Breast epithelium (tissue), 3 donors: Measurements from ENCODE around the gene COL7A1.

Experiments
- POLR2A ChIP-seq: fragments of 450-650 bp; IDR thresholded peaks from one replicate; pipeline ENCODE4 v1.6.1; 2016; ENCODE audit warnings: antibody characterized with exemption, mild to moderate bottlenecking, moderate library complexity
- POLR2AphosphoS5 ChIP-seq, 3 donors: sonication (generic); formaldehyde crosslinking; IDR thresholded peaks; one replicate each; pipeline ENCODE4 v1.6.1; 2017; ENCODE audit warnings: antibody characterized with exemption in 3 of 3
- TF ChIP-seq, protein P1 (sequence below), 3 donors: fragments of 450-650 bp; IDR thresholded peaks; one replicate each; pipeline ENCODE4 v1.5.1; 2016 to 2017; ENCODE audit warnings: antibody characterized with exemption in 3 of 3, mild to moderate bottlenecking in 3 of 3, moderate library complexity in 3 of 3

DNA sequence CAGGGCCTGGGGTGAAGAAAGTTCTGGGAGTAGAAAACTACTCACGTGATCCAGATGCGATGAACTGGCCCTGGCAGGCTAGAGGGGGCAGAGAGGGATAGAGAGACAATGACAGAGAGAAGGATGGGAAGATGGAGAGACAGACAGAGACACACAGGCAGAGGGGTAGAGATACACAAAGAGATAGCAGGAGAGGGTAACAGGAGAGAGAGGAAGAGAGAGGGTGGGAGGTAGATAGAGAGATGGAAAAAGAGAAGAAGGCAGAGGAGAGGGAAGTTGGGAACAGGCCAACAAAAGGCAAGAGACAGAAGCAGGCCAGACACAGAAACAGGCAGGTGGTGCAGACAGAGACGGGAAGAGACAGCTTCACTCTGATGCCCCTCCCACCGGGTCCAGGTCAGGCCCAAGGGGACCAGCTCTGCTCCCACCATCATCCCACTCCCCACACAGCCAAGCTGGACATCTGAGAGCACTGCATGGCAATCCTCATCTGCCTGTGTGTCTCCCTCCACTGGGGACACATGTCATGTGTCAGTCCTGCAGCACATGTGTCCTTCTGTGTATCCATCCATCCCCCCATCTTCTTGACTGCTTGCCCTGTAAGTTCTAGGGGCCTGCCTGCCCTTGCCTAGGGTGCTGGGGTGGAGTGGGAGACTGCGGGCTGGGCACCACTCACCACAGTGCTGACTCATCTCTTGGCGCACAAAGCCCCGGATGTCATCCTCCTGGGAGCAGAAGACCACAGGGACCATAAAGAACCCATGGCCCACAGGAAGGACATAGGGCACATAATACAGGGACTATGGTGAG lies 29.3 kb downstream of the COL7A1 start:
- TF ChIP-seq, protein P1, sequence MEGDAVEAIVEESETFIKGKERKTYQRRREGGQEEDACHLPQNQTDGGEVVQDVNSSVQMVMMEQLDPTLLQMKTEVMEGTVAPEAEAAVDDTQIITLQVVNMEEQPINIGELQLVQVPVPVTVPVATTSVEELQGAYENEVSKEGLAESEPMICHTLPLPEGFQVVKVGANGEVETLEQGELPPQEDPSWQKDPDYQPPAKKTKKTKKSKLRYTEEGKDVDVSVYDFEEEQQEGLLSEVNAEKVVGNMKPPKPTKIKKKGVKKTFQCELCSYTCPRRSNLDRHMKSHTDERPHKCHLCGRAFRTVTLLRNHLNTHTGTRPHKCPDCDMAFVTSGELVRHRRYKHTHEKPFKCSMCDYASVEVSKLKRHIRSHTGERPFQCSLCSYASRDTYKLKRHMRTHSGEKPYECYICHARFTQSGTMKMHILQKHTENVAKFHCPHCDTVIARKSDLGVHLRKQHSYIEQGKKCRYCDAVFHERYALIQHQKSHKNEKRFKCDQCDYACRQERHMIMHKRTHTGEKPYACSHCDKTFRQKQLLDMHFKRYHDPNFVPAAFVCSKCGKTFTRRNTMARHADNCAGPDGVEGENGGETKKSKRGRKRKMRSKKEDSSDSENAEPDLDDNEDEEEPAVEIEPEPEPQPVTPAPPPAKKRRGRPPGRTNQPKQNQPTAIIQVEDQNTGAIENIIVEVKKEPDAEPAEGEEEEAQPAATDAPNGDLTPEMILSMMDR (IDR thresholded peaks at IDR 0.05), result no peak
- TF ChIP-seq POLR2A (no peak), POLR2AphosphoS5 (IDR thresholded peaks at IDR 0.05) (no peak)
